OCI-LY3 (cell line): ENCODE measurements around the gene FGF7.

Experiments
- H2AFZ ChIP-seq: fragments of 200-600, 300-600 bp; shearing (Covaris generic); 2 replicates; pipeline ENCODE4 v1.6.0; 2014; ENCODE audit warnings: antibody characterized with exemption, low read depth, low read length
- H3K27ac ChIP-seq: fragments of 200-600, 300-600 bp; sonication (generic); 2 replicates; pipeline ENCODE4 v1.5.1; 2014; ENCODE audit warnings: mild to moderate bottlenecking, low read length, moderate library complexity, mixed read lengths
- H3K27me3 ChIP-seq: fragments of 200-600, 300-600 bp; sonication (generic); 2 replicates; pipeline ENCODE4 v1.6.1; 2014; ENCODE audit warnings: low read depth, low read length, mixed read lengths
- H3K36me3 ChIP-seq: fragments of 200-600, 300-600 bp; sonication (generic); replicated peaks from 2 replicates; pipeline ENCODE3; 2014; ENCODE audit warnings: low read depth, low read length, mixed read lengths
- H3K4me1 ChIP-seq: fragments of 300-600, 200-600 bp; sonication (generic); 2 replicates; pipeline ENCODE4 v1.6.1; 2014; ENCODE audit warnings: low read length, mixed read lengths
- H3K4me2 ChIP-seq: fragments of 200-600, 300-600 bp; sonication (generic); 2 replicates; pipeline ENCODE4 v1.6.1; 2014; ENCODE audit warnings: low read length, mixed read lengths
- H3K4me3 ChIP-seq: fragments of 300-600, 200-600 bp; sonication (generic); 2 replicates; pipeline ENCODE4 v1.5.1; 2014; ENCODE audit warnings: antibody characterized with exemption, mild to moderate bottlenecking, low read length, moderate library complexity
- H3K79me2 ChIP-seq: fragments of 300-600, 200-600 bp; shearing (Covaris generic); 2 replicates; pipeline ENCODE4 v1.6.1; 2014; ENCODE audit warnings: mild to moderate bottlenecking, low read length, mixed read lengths
- H3K9ac ChIP-seq: fragments of 300-600, 200-600 bp; shearing (Covaris generic); 2 replicates; pipeline ENCODE4 v1.6.0; 2014; ENCODE audit warnings: mild to moderate bottlenecking, low read length, moderate library complexity
- H3K9me3 ChIP-seq: fragments of 200-600, 300-600 bp; shearing (Covaris generic); 2 replicates; pipeline ENCODE4 v1.6.1; 2014; ENCODE audit warnings: low read length, mixed read lengths; ENCODE audit not compliant: insufficient read depth
- H4K20me1 ChIP-seq: fragments of 200-600, 300-600 bp; sonication (generic); 2 replicates; pipeline ENCODE4 v1.6.1; 2016; ENCODE audit warnings: low read length, mixed read lengths; ENCODE audit not compliant: insufficient read depth
- CTCF ChIP-seq: fragments of 200-600, 300-600 bp; sonication (generic); IDR thresholded peaks from 2 replicates; pipeline ENCODE4 v1.5.1; 2014; ENCODE audit warnings: antibody characterized with exemption, low read length, low read depth
- EZH2phosphoT487 ChIP-seq: fragments of 200-600 bp; shearing (Covaris generic); IDR thresholded peaks from 2 replicates; pipeline ENCODE4 v1.6.1; 2018; ENCODE audit warnings: antibody characterized with exemption, mixed run types, low read depth

Gene FGF7

GRCh38 chr15:49427372-49427771 is 4.3 kb downstream of the FGF7 start:
- 0 out of 2 replicates have a peak, but pooled peaks cover 3% of the 10 kb centered on the region for H3K27me3 ChIP-seq
- no peaks in the 10 kb centered on the region for H3K4me1 ChIP-seq
- no peak for TF ChIP-seq CTCF
- TF ChIP-seq EZH2phosphoT487 = no peak
- no peak overlapping the region for H2AFZ ChIP-seq
- H3K9me3 ChIP-seq = no peaks in the 10 kb centered on the region
- H3K79me2 ChIP-seq = no peaks in the 10 kb centered on the region
- H3K9ac ChIP-seq = no peak overlapping the region
- no peak overlapping the region for H3K4me2 ChIP-seq
- H3K36me3 ChIP-seq = no peaks in the 10 kb centered on the region
- no peak overlapping the region for H3K27ac ChIP-seq
- no peaks in the 10 kb centered on the region for H4K20me1 ChIP-seq
- H3K4me3 ChIP-seq = no peak overlapping the region

- H3K36me3 ChIP-seq = no peaks in the 10 kb centered on the region
- no peak overlapping the region for H3K9ac ChIP-seq
- no peaks in the 10 kb centered on the region for H4K20me1 ChIP-seq
- H3K4me1 ChIP-seq = no peaks in the 10 kb centered on the region
- H3K9me3 ChIP-seq = no peaks in the 10 kb centered on the region
- H3K4me2 ChIP-seq = no peak overlapping the region
- H3K79me2 ChIP-seq = no peaks in the 10 kb centered on the region
- no peak for TF ChIP-seq EZH2phosphoT487
- TF ChIP-seq CTCF = no peak
- no peaks in the 10 kb centered on the region for H3K27me3 ChIP-seq
- no peak overlapping the region for H3K27ac ChIP-seq
- no peak overlapping the region for H2AFZ ChIP-seq
- H3K4me3 ChIP-seq = no peak overlapping the region
Measured at GRCh38 chr15:49428409-49429095, 5.5 kb downstream of the FGF7 start.

GRCh38 chr15:49430046-49430445 is 7.0 kb downstream of the FGF7 start:
- TF ChIP-seq EZH2phosphoT487 = no peak
- TF ChIP-seq CTCF = no peak
- H3K27me3 ChIP-seq = no peaks in the 10 kb centered on the region

GRCh38 chr15:49435174-49435573 is 12.1 kb downstream of the FGF7 start:
- no peaks in the 10 kb centered on the region for H3K9me3 ChIP-seq
- H4K20me1 ChIP-seq = no peaks in the 10 kb centered on the region
- no peak for TF ChIP-seq CTCF
- no peak for TF ChIP-seq EZH2phosphoT487
- H3K9ac ChIP-seq = no peak overlapping the region
- no peak overlapping the region for H3K4me3 ChIP-seq
- no peaks in the 10 kb centered on the region for H3K36me3 ChIP-seq
- no peaks in the 10 kb centered on the region for H3K79me2 ChIP-seq
- H3K27ac ChIP-seq = no peak overlapping the region
- no peaks in the 10 kb centered on the region for H3K27me3 ChIP-seq
- no peak overlapping the region for H2AFZ ChIP-seq
- H3K4me1 ChIP-seq = no peaks in the 10 kb centered on the region
- H3K4me2 ChIP-seq = no peak overlapping the region

More at GRCh38 chr15:49430046-49430445, 7.0 kb downstream of the FGF7 start:
- Histone ChIP-seq H2AFZ (no peak overlapping the region), H3K36me3 (no peaks in the 10 kb centered on the region), H3K4me1 (no peaks in the 10 kb centered on the region), H3K4me2 (no peak overlapping the region), H3K9me3 (no peaks in the 10 kb centered on the region), H3K27ac (no peak overlapping the region), H4K20me1 (no peaks in the 10 kb centered on the region), H3K79me2 (no peaks in the 10 kb centered on the region), H3K4me3 (no peak overlapping the region), H3K9ac (no peak overlapping the region)
